IMR-90 (cell line): Measurements from ENCODE around the gene ARAP3. TPM values are rescaled to one million over a fixed set of nuclear protein-coding genes. Genes with fewer than 3 reads are reported as not detected.

Experiments used
- ATAC-seq: fragments of 200-7000 bp; cut with Tn5 transposase; 2 replicates; pipeline ENCODE4 v1.9.1; 2020; ENCODE audit warnings: low read depth, mild to moderate bottlenecking, moderate library complexity
- BruUV-seq: library from RNA; stranded (reverse); fragments of 400-500 nt; replicated peaks from 2 replicates; lab custom pipeline; 2021; lab: Mats Ljungman, UMichigan
- CTCF ChIA-PET: fragments of 300-600 bp; formaldehyde crosslinking; extraction: SDS; loops from one replicate; lab custom pipeline; 2021; ENCODE audit warnings: antibody characterized with exemption; lab: Yijun Ruan, JAX
- POLR2A ChIA-PET: fragments of 300-600 bp; sonication (Branson Sonifier 250); formaldehyde crosslinking; loops from one replicate; lab custom pipeline; 2022; ENCODE audit warnings: antibody characterized with exemption; ENCODE audit not compliant: unreplicated experiment; lab: Charles Lee
- DNase-seq: peaks from one replicate; pipeline ENCODE4 v3.0.0; 2013
- H2AFZ ChIP-seq: replicated peaks from 2 replicates; pipeline ENCODE3; 2013; ENCODE audit warnings: low read length, mild to moderate bottlenecking; ENCODE audit not compliant: poor library complexity
- H2AK5ac ChIP-seq: 2 replicates; pipeline ENCODE4 v1.6.1; 2013; ENCODE audit warnings: low read depth, low read length, inconsistent platforms
- H2AK9ac ChIP-seq: replicated peaks from 2 replicates; pipeline ENCODE3; 2013; ENCODE audit warnings: mild to moderate bottlenecking, low read depth, low read length, moderate library complexity; ENCODE audit not compliant: poor library complexity
- H2BK120ac ChIP-seq: 2 replicates; pipeline ENCODE4 v1.6.1; 2013; ENCODE audit warnings: low read depth, low read length, inconsistent platforms
- H2BK15ac ChIP-seq: 3 replicates; pipeline ENCODE4 v1.6.1; 2013; ENCODE audit warnings: low read depth, low read length, inconsistent platforms
- H2BK20ac ChIP-seq: 2 replicates; pipeline ENCODE4 v1.6.1; 2013; ENCODE audit warnings: low read depth, mild to moderate bottlenecking, inconsistent platforms, low read length, moderate library complexity
- H2BK5ac ChIP-seq: 2 replicates; pipeline ENCODE4 v1.6.1; 2013; ENCODE audit warnings: mild to moderate bottlenecking, low read depth, low read length, inconsistent platforms; ENCODE audit not compliant: poor library complexity, severe bottlenecking
- H3K14ac ChIP-seq: replicated peaks from 2 replicates; pipeline ENCODE4 v1.6.1; 2013; ENCODE audit warnings: low read depth, low read length, inconsistent platforms
- H3K18ac ChIP-seq: 2 replicates; pipeline ENCODE4 v1.6.1; 2013; ENCODE audit warnings: low read depth, low read length, control low read depth
- H3K23ac ChIP-seq: 2 replicates; pipeline ENCODE4 v1.6.1; 2013; ENCODE audit warnings: low read depth, low read length, inconsistent platforms
- H3K27ac ChIP-seq: 2 replicates; pipeline ENCODE4 v1.5.1; 2013; ENCODE audit warnings: mild to moderate bottlenecking, control low read depth, low read length; ENCODE audit not compliant: insufficient read depth
- H3K27me3 ChIP-seq: 2 replicates; pipeline ENCODE4 v1.6.1; 2013; ENCODE audit warnings: low read length; ENCODE audit not compliant: control insufficient read depth, insufficient read depth
- H3K36me3 ChIP-seq: 2 replicates; pipeline ENCODE4 v1.6.1; 2013; ENCODE audit warnings: low read length, mixed read lengths; ENCODE audit not compliant: control insufficient read depth, insufficient read depth
- H3K4ac ChIP-seq: 2 replicates; pipeline ENCODE4 v1.6.1; 2013; ENCODE audit warnings: low read depth, low read length, inconsistent platforms
- H3K4me1 ChIP-seq: 2 replicates; pipeline ENCODE4 v1.6.1; 2013; ENCODE audit warnings: low read length, mixed read lengths; ENCODE audit not compliant: control insufficient read depth, insufficient read depth
- H3K4me2 ChIP-seq: 2 replicates; pipeline ENCODE4 v1.6.1; 2013; ENCODE audit warnings: low read depth, mild to moderate bottlenecking, control low read depth, low read length, moderate library complexity
- H3K4me3 ChIP-seq: 2 replicates; pipeline ENCODE4 v1.5.1; 2013; ENCODE audit warnings: low read depth, mild to moderate bottlenecking, control low read depth, low read length, moderate library complexity; ENCODE audit not compliant: insufficient read depth
- H3K56ac ChIP-seq: 2 replicates; pipeline ENCODE4 v1.6.1; 2013; ENCODE audit warnings: low read length, inconsistent platforms; ENCODE audit not compliant: insufficient read depth; ENCODE audit errors: extremely low read depth
- H3K79me1 ChIP-seq, 2 experiments: 2 replicates each; pipeline ENCODE4 v1.6.1; 2013; ENCODE audit warnings: low read length in 2 of 2, inconsistent platforms in 1 of 2, low read depth in 1 of 2
- H3K9ac ChIP-seq: 2 replicates; pipeline ENCODE4 v1.6.1; 2013; ENCODE audit warnings: low read depth, low read length, control low read depth
- H3K9me1 ChIP-seq: 2 replicates; pipeline ENCODE4 v1.6.1; 2013; ENCODE audit warnings: low read length, inconsistent platforms; ENCODE audit not compliant: insufficient read depth
- H3K9me3 ChIP-seq: 2 replicates; pipeline ENCODE4 v1.6.1; 2013; ENCODE audit warnings: low read length; ENCODE audit not compliant: control insufficient read depth, insufficient read depth
- H4K20me1 ChIP-seq: 2 replicates; pipeline ENCODE4 v1.6.1; 2013; ENCODE audit warnings: low read length, inconsistent platforms; ENCODE audit not compliant: insufficient read depth
- H4K5ac ChIP-seq: 2 replicates; pipeline ENCODE4 v1.6.1; 2013; ENCODE audit warnings: mild to moderate bottlenecking, low read depth, low read length, control low read depth
- H4K8ac ChIP-seq, 2 experiments: 2 replicates each; pipeline ENCODE4 v1.6.1; 2013; ENCODE audit warnings: low read depth in 2 of 2, low read length in 2 of 2, control low read depth in 1 of 2, inconsistent platforms in 1 of 2
- H4K91ac ChIP-seq: 2 replicates; pipeline ENCODE4 v1.6.1; 2013; ENCODE audit warnings: low read depth, low read length, inconsistent platforms; ENCODE audit not compliant: insufficient read depth
- BHLHE40 ChIP-seq: fragments of 150-350 bp; IDR thresholded peaks from 2 replicates; pipeline ENCODE4 v1.6.1; 2016; ENCODE audit warnings: mild to moderate bottlenecking, low read depth, low read length
- CEBPB ChIP-seq: IDR thresholded peaks from 2 replicates; pipeline ENCODE4 v1.6.1; 2012; ENCODE audit warnings: low read depth, low read length, improper control_type of control experiment
- CHD1 ChIP-seq: IDR thresholded peaks from 2 replicates; pipeline ENCODE4 v1.6.1; 2012; ENCODE audit warnings: low read depth, low read length, improper control_type of control experiment
- CTCF ChIP-seq: conservative IDR thresholded peaks from 2 replicates; pipeline ENCODE4 v1.5.1; 2012; ENCODE audit warnings: mild to moderate bottlenecking, low read depth, low read length, improper control_type of control experiment
- FOS ChIP-seq: fragments of 150-350 bp; IDR thresholded peaks from 2 replicates; pipeline ENCODE4 v1.6.1; 2016; ENCODE audit warnings: low read depth, low read length
- POLR2A ChIP-seq: IDR thresholded peaks from 2 replicates; pipeline ENCODE4 v1.6.1; 2012; ENCODE audit warnings: mild to moderate bottlenecking, low read depth, low read length
- RAD21 ChIP-seq: IDR thresholded peaks from 2 replicates; pipeline ENCODE4 v1.6.1; 2012; ENCODE audit warnings: low read length, improper control_type of control experiment
- RFX5 ChIP-seq: IDR thresholded peaks from 2 replicates; pipeline ENCODE4 v1.8.0; 2012; ENCODE audit warnings: low read depth, mild to moderate bottlenecking, low read length, moderate library complexity
- WGBS, 2 experiments: methylation state at CpG; one replicate each; pipeline versions ENCODE4 v1.1.5 to v1.1.7; 2013; ENCODE audit warnings: missing lambda C conversion rate in 2 of 2; ENCODE audit not compliant: insufficient read length in 1 of 2; ENCODE audit errors: extremely low coverage in 2 of 2; 5-methylcytosine and 5-hydroxymethylcytosine counted together
- dilution Hi-C: fragments of 300-500 bp; cut with HindIII; formaldehyde crosslinking; loops from one replicate; pipeline ENCODE4 v1.14.3; 2018; ENCODE audit warnings: low sequenced_read_pairs; ENCODE audit not compliant: unreplicated experiment
- in situ Hi-C: fragments of 300-500 bp; cut with MboI; formaldehyde crosslinking; loops from 3 replicates; pipeline ENCODE4 v1.14.3; 2019; ENCODE audit warnings: low sequenced_read_pairs, inconsistent platforms, mixed read lengths
- intact Hi-C: fragments of 100-400 bp; cut with micrococcal nuclease; formaldehyde crosslinking; loops from 2 replicates; pipeline ENCODE4 v1.10.0; 2022
- polyA plus RNA-seq, 3 experiments: library from polyadenylated mRNA; depleted of rRNA; stranded (reverse); fragments of >200 nt; gene quantifications; 2 replicates each; pipeline ENCODE4 v1.2.3, GENCODE V29; 2012; ENCODE audit warnings: low replicate concordance in 1 of 3
- total RNA-seq: library from RNA; depleted of rRNA; stranded (reverse); fragments of >200 nt; gene quantifications from 2 replicates; pipeline ENCODE4 v1.2.3, GENCODE V29; 2012
- TF ChIP-seq, protein P1 (sequence below): fragments of 150-350 bp; IDR thresholded peaks from 2 replicates; pipeline ENCODE4 v1.6.1; 2017; ENCODE audit warnings: mild to moderate bottlenecking, antibody characterized with exemption, low read length, low read depth

ARAP3 gene
- total and polyA plus RNA-seq, 2 of the 4 experiments (the other 2 are of a cell fraction) = 2.2 to 6.9 TPM

- ATAC-seq = no peak
Observed at GRCh38 chr5:141707510-141707909, 25.5 kb upstream of the ARAP3 start.

More at GRCh38 chr5:141707510-141707909, 25.5 kb upstream of the ARAP3 start:
- H2AK5ac ChIP-seq = no peak overlapping the region
- H3K9ac ChIP-seq = no peak overlapping the region
- TF ChIP-seq CEBPB (no peak), FOS (no peak), CTCF (no peak), POLR2A (no peak), RAD21 (no peak), CHD1 (no peak), BHLHE40 (no peak), RFX5 (no peak)
- TF ChIP-seq, protein P1, sequence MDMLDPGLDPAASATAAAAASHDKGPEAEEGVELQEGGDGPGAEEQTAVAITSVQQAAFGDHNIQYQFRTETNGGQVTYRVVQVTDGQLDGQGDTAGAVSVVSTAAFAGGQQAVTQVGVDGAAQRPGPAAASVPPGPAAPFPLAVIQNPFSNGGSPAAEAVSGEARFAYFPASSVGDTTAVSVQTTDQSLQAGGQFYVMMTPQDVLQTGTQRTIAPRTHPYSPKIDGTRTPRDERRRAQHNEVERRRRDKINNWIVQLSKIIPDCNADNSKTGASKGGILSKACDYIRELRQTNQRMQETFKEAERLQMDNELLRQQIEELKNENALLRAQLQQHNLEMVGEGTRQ = no peak
- H3K4me1 ChIP-seq = no peaks in the 10 kb centered on the region
- H4K5ac ChIP-seq = no peak overlapping the region
- WGBS, 2 experiments = 80% methylated on average over 1 of the region's 8 CpGs; no CpG with 5 or more reads in 1 of the 2 experiments
- no peak overlapping the region for H3K27ac ChIP-seq
- H4K20me1 ChIP-seq = no peaks in the 10 kb centered on the region
- dilution Hi-C loops (no loop called here), in situ Hi-C loops (no loop called here), intact Hi-C loops (no loop called here)
- no peaks in the 10 kb centered on the region for H3K79me1 ChIP-seq
- no peak overlapping the region for H3K56ac ChIP-seq
- no peak overlapping the region for H3K4ac ChIP-seq
- no peak overlapping the region for H3K18ac ChIP-seq
- H3K4me3 ChIP-seq = no peak overlapping the region
- no peak for DNase-seq
- H3K27me3 ChIP-seq = peaks cover 80% of the 10 kb centered on the region
- no TSS peak for BruUV-seq
- no peak overlapping the region for H3K14ac ChIP-seq
- no peak overlapping the region for H3K4me2 ChIP-seq
- no peak overlapping the region for H2AK9ac ChIP-seq
- no peak overlapping the region for H2AFZ ChIP-seq
- no peaks in the 10 kb centered on the region for H3K9me1 ChIP-seq
- H3K9me3 ChIP-seq = no peaks in the 10 kb centered on the region
- ChIA-PET POLR2A (no interaction called here), CTCF (no interaction called here)
- H4K91ac ChIP-seq = no peak overlapping the region
- no peak overlapping the region for H2BK15ac ChIP-seq
- no peak overlapping the region for H2BK20ac ChIP-seq
- no peak overlapping the region for H2BK120ac ChIP-seq
- H3K23ac ChIP-seq = no peak overlapping the region
- no peak overlapping the region for H2BK5ac ChIP-seq
- H3K36me3 ChIP-seq = no peaks in the 10 kb centered on the region
- no peak overlapping the region for H4K8ac ChIP-seq
